GM06990 (cell line): ENCODE results near the gene PDXK.

Source experiments
- DNase-seq: peaks from one replicate; pipeline ENCODE4 v3.0.0-alpha.2; 2011; ENCODE audit not compliant: insufficient read length; ENCODE audit errors: extremely low read depth
- H3K27me3 ChIP-seq: replicated peaks from 2 replicates; pipeline ENCODE4 v1.6.0; 2011; ENCODE audit warnings: low read length; ENCODE audit not compliant: control insufficient read depth, insufficient read depth
- H3K36me3 ChIP-seq: 2 replicates; pipeline ENCODE4 v1.5.1; 2011; ENCODE audit warnings: low read length; ENCODE audit not compliant: control insufficient read depth, insufficient read depth
- H3K4me3 ChIP-seq: replicated peaks from 2 replicates; pipeline ENCODE4 v1.5.1; 2011; ENCODE audit warnings: low read depth, mild to moderate bottlenecking, control low read depth, low read length
- CTCF ChIP-seq: IDR thresholded peaks from 2 replicates; pipeline ENCODE4 v1.5.1; 2011; ENCODE audit warnings: low read length, control low read depth, mild to moderate bottlenecking, inconsistent platforms; ENCODE audit not compliant: insufficient read depth, poor library complexity, severe bottlenecking

Gene PDXK

GRCh38 chr21:43749651-43750262, 30.8 kb downstream of the PDXK start:
- TF ChIP-seq CTCF = no peak

GRCh38 chr21:43750339-43751033, 31.6 kb downstream of the PDXK start:
- peaks cover 45% of the 10 kb centered on the region for H3K36me3 ChIP-seq
- no peak overlapping the region for H3K4me3 ChIP-seq
- H3K27me3 ChIP-seq = no peaks in the 10 kb centered on the region
- DNase-seq = no peak
- no peak for TF ChIP-seq CTCF

More at GRCh38 chr21:43749651-43750262, 30.8 kb downstream of the PDXK start:
- Histone ChIP-seq H3K36me3 (peaks cover 44% of the 10 kb centered on the region), H3K27me3 (no peaks in the 10 kb centered on the region), H3K4me3 (no peak overlapping the region)
- DNase-seq = no peak

- Histone ChIP-seq H3K36me3 (peaks cover 53% of the 10 kb centered on the region), H3K27me3 (no peaks in the 10 kb centered on the region), H3K4me3 (no peak overlapping the region)
- DNase-seq = no peak
- no peak for TF ChIP-seq CTCF
These were observed 33.1 kb downstream of the PDXK start for GRCh38 chr21:43751955-43752591.

- Histone ChIP-seq H3K4me3 (no peak overlapping the region), H3K27me3 (no peaks in the 10 kb centered on the region), H3K36me3 (peaks cover 50% of the 10 kb centered on the region)
- TF ChIP-seq CTCF = no peak
- no peak for DNase-seq
These were observed 34.0 kb downstream of the PDXK start for GRCh38 chr21:43752758-43753438.

- Histone ChIP-seq H3K36me3 (peaks cover 53% of the 10 kb centered on the region), H3K4me3 (no peak overlapping the region), H3K27me3 (no peaks in the 10 kb centered on the region)
- no peak for TF ChIP-seq CTCF
- no peak for DNase-seq
These were observed 34.5 kb downstream of the PDXK start for GRCh38 chr21:43753439-43753799.
